Keratinocyte (primary cell): Measurements from ENCODE around the gene SUGCT. TPM values are rescaled to one million over a fixed set of nuclear protein-coding genes. Genes with fewer than 3 reads are reported as not detected.

Experiments used
- DNase-seq: peaks from one replicate; pipeline ENCODE4 v3.0.0-alpha.2; 2011; ENCODE audit warnings: low read depth, missing footprints, low spot score
- FAIRE-seq: peaks from 2 replicates; lab custom pipeline; 2011; peaks lifted over from hg19 to GRCh38; lab: Jason Lieb, UNC
- H2AFZ ChIP-seq: 2 replicates; pipeline ENCODE4 v1.6.0; 2012; ENCODE audit warnings: low read length, control low read depth, inconsistent platforms; ENCODE audit not compliant: control insufficient read depth
- H3K27ac ChIP-seq: 2 replicates; pipeline ENCODE4 v1.5.1; 2011; ENCODE audit warnings: low read length; ENCODE audit not compliant: control insufficient read depth, insufficient read depth
- H3K27me3 ChIP-seq: 3 replicates; pipeline ENCODE4 v1.6.0; 2011; ENCODE audit warnings: low read length; ENCODE audit not compliant: control insufficient read depth, insufficient read depth; ENCODE audit errors: extremely low read depth
- H3K36me3 ChIP-seq, 2 experiments: 2 replicates in 1 of 2; 3 replicates in 1 of 2; pipeline ENCODE4 v1.5.1; 2011; ENCODE audit warnings: low read length in 2 of 2, mild to moderate bottlenecking in 1 of 2; ENCODE audit not compliant: control insufficient read depth in 2 of 2, insufficient read depth in 2 of 2; ENCODE audit errors: extremely low read depth in 1 of 2
- H3K4me1 ChIP-seq: 3 replicates; pipeline ENCODE4 v1.5.1; 2011; ENCODE audit warnings: low read length; ENCODE audit not compliant: control insufficient read depth, insufficient read depth; ENCODE audit errors: extremely low read depth
- H3K4me2 ChIP-seq: 3 replicates; pipeline ENCODE4 v1.6.0; 2011; ENCODE audit warnings: low read depth, low read length; ENCODE audit not compliant: control insufficient read depth, insufficient read depth; ENCODE audit errors: extremely low read depth
- H3K4me3 ChIP-seq, 3 experiments: fragments of 200-600 bp in 1 of 3; sonication (generic) in 1 of 3; 2 replicates in 2 of 3; 3 replicates in 1 of 3; pipeline ENCODE4 v1.5.1; 2011 to 2016; ENCODE audit warnings: low read length in 3 of 3, mild to moderate bottlenecking in 3 of 3, control low read depth in 2 of 3, inconsistent platforms in 1 of 3, low read depth in 1 of 3, mixed read lengths in 1 of 3, mixed run types in 1 of 3, moderate library complexity in 1 of 3; ENCODE audit not compliant: control insufficient read depth in 2 of 3, insufficient read depth in 2 of 3; ENCODE audit errors: extremely low read depth in 1 of 3
- H3K79me2 ChIP-seq: 2 replicates; pipeline ENCODE4 v1.6.0; 2012; ENCODE audit warnings: low read length; ENCODE audit not compliant: control insufficient read depth, insufficient read depth
- H3K9ac ChIP-seq: 3 replicates; pipeline ENCODE4 v1.6.0; 2011; ENCODE audit warnings: low read length; ENCODE audit not compliant: control insufficient read depth, insufficient read depth; ENCODE audit errors: extremely low read depth
- H3K9me1 ChIP-seq: 3 replicates; pipeline ENCODE4 v1.6.0; 2011; ENCODE audit warnings: low read length; ENCODE audit not compliant: control insufficient read depth, insufficient read depth; ENCODE audit errors: extremely low read depth
- H3K9me3 ChIP-seq: 2 replicates; pipeline ENCODE4 v1.5.1; 2012; ENCODE audit warnings: low read depth, low read length; ENCODE audit not compliant: control insufficient read depth
- H4K20me1 ChIP-seq: 3 replicates; pipeline ENCODE4 v1.6.0; 2011; ENCODE audit warnings: low read length; ENCODE audit not compliant: control insufficient read depth, insufficient read depth; ENCODE audit errors: extremely low read depth
- CTCF ChIP-seq, 3 experiments: IDR thresholded peaks in 1 of 3; conservative IDR thresholded peaks in 1 of 3; optimal IDR thresholded peaks in 1 of 3; 2 replicates in 2 of 3; 3 replicates in 1 of 3; pipeline versions ENCODE3 to v1.5.1; 2011; ENCODE audit warnings: low read length in 3 of 3, mild to moderate bottlenecking in 3 of 3, moderate library complexity in 2 of 3, control low read depth in 1 of 3, inconsistent platforms in 1 of 3; ENCODE audit not compliant: insufficient read depth in 2 of 3; ENCODE audit errors: extremely low read depth in 1 of 3
- EZH2 ChIP-seq: IDR thresholded peaks from one replicate; pipeline ENCODE4 v1.6.1; 2012; ENCODE audit warnings: inconsistent platforms, mild to moderate bottlenecking, low read length, moderate library complexity
- dilution Hi-C: fragments of 300-500 bp; cut with MboI; formaldehyde crosslinking; loops from one replicate; pipeline ENCODE4 v1.7.0; 2020; ENCODE audit warnings: low sequenced_read_pairs; ENCODE audit not compliant: extremely low pct_ligation_motif_present
- polyA plus RNA-seq, 5 experiments: library from polyadenylated mRNA; depleted of rRNA in 3 of 5; stranded (reverse) in 3 of 5; stranded (forward) in 1 of 5; unstranded in 1 of 5; fragments of >200 nt; gene quantifications; 1 replicate in 1 of 5; 2 replicates in 3 of 5; 3 replicates in 1 of 5; pipeline versions ENCODE4 v1.2.1 to v1.2.3, GENCODE V29; 2011 to 2012; ENCODE audit warnings: missing spikeins in 2 of 5, low read depth in 1 of 5, low replicate concordance in 1 of 5

The SUGCT gene
- polyA plus RNA-seq, 1 donor (not counting 4 experiments of a cell fraction or from before 2014, with no cell fraction given) = 134 TPM

- Histone ChIP-seq H3K79me2 (no peaks in the 10 kb centered on the region), H3K9me1 (no peaks in the 10 kb centered on the region), H3K9me3 (no peaks in the 10 kb centered on the region), H3K27ac (no peak overlapping the region), H3K9ac (no peak overlapping the region), H3K4me1 (no peaks in the 10 kb centered on the region), H3K4me3 (no peak overlapping the region), H3K27me3 (no peaks in the 10 kb centered on the region), H2AFZ (no peak overlapping the region), H4K20me1 (no peaks in the 10 kb centered on the region), H3K4me2 (no peak overlapping the region), H3K36me3 (no peaks in the 10 kb centered on the region)
- FAIRE-seq (no peak), DNase-seq (no peak)
- dilution Hi-C loops = no loop called here
- no peak for TF ChIP-seq CTCF (optimal IDR thresholded peaks at IDR 0.05 in 1 of 3, IDR thresholded peaks at IDR 0.05 in 1 of 3, conservative IDR thresholded peaks at IDR 0.05 in 1 of 3; ENCODE audit: extremely low read depth in 1 of 3, insufficient read depth in 2 of 3, low read length in 3 of 3)
- no peak for TF ChIP-seq EZH2
Observed at GRCh38 chr7:40211276-40212003, 76.6 kb downstream of the SUGCT start.

DNA sequence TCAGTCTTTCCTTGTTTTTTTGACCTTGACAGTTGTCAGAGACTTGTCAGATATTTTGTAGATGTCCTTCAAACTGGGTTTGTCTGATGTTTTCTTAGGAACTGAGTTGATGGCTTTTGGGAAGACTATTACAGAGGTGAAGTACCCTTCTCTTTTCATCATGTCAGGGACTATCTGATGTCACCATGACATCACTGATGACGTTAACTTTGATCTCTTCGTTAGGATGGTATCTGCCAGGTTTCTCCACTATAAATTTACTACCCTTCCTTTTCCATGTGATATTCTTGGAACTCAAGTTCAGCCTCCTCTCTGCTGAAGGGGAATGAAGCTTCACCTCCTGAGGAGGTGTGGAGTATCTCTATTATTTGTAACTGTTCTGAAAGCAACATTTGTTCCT lies 78.5 kb downstream of the SUGCT start:
- Histone ChIP-seq H3K9me1 (no peaks in the 10 kb centered on the region), H3K9me3 (no peaks in the 10 kb centered on the region), H3K4me1 (no peaks in the 10 kb centered on the region), H3K27me3 (no peaks in the 10 kb centered on the region), H3K36me3 (no peaks in the 10 kb centered on the region), H3K27ac (no peak overlapping the region), H3K79me2 (no peaks in the 10 kb centered on the region), H2AFZ (no peak overlapping the region), H3K4me3 (no peak overlapping the region), H3K4me2 (no peak overlapping the region), H4K20me1 (no peaks in the 10 kb centered on the region), H3K9ac (no peak overlapping the region)
- no peak for FAIRE-seq
- no peak for TF ChIP-seq CTCF (optimal IDR thresholded peaks at IDR 0.05 in 1 of 3, IDR thresholded peaks at IDR 0.05 in 1 of 3, conservative IDR thresholded peaks at IDR 0.05 in 1 of 3; ENCODE audit: extremely low read depth in 1 of 3, insufficient read depth in 2 of 3, low read length in 3 of 3)
- no peak for TF ChIP-seq EZH2
- dilution Hi-C loops = no loop called here
- no peak for DNase-seq
